MCF 10A (cell line): Measurements from ENCODE around the gene DNASE1. TPM values are rescaled to one million over a fixed set of nuclear protein-coding genes. Genes with fewer than 3 reads are reported as not detected.
"Not testable (repeated sequence)": the region's sequence is repeated elsewhere in the genome, so short reads cannot be mapped to it uniquely, and the experiment has no call there.

Experiments
- BruUV-seq: library from RNA; stranded (reverse); fragments of 400-500 nt; replicated peaks from 2 replicates; lab custom pipeline; 2021; lab: Mats Ljungman, UMichigan
- CTCF ChIA-PET: fragments of 300-600 bp; sonication (Branson Sonifier 250); formaldehyde crosslinking; extraction: SDS; loops from one replicate; lab custom pipeline; 2021; ENCODE audit warnings: antibody characterized with exemption, inconsistent platforms; lab: Yijun Ruan, JAX
- POLR2A ChIA-PET: fragments of 300-600, 350-650 bp; sonication (Branson Sonifier 250); formaldehyde crosslinking; extraction: SDS; loops from one replicate; lab custom pipeline; 2020; ENCODE audit warnings: antibody characterized with exemption, inconsistent platforms; lab: Yijun Ruan, JAX
- DNase-seq: peaks from one replicate; pipeline ENCODE4 v3.0.0-alpha.2; 2018; ENCODE audit not compliant: unreplicated experiment
- H3K27ac Mint-ChIP-seq: one replicate; pipeline ENCODE4 v1.8.0; 2022; ENCODE audit warnings: mild to moderate bottlenecking, low read depth, mixed read lengths; ENCODE audit not compliant: unreplicated experiment
- H3K27me3 Mint-ChIP-seq: one replicate; pipeline ENCODE4 v1.8.0; 2022; ENCODE audit warnings: mixed read lengths; ENCODE audit not compliant: insufficient read depth, unreplicated experiment
- H3K36me3 Mint-ChIP-seq: one replicate; pipeline ENCODE4 v1.8.0; 2022; ENCODE audit warnings: mild to moderate bottlenecking, moderate library complexity, mixed read lengths; ENCODE audit not compliant: insufficient read depth, unreplicated experiment
- H3K4me1 Mint-ChIP-seq: one replicate; pipeline ENCODE4 v1.8.0; 2022; ENCODE audit warnings: mixed read lengths; ENCODE audit not compliant: insufficient read depth, unreplicated experiment
- H3K4me3 Mint-ChIP-seq: one replicate; pipeline ENCODE4 v1.8.0; 2022; ENCODE audit warnings: mild to moderate bottlenecking, moderate library complexity, mixed read lengths; ENCODE audit not compliant: unreplicated experiment
- H3K9me3 Mint-ChIP-seq: one replicate; pipeline ENCODE4 v1.8.0; 2022; ENCODE audit warnings: mixed read lengths; ENCODE audit not compliant: unreplicated experiment
- intact Hi-C: fragments of 100-400 bp; cut with micrococcal nuclease; formaldehyde crosslinking; loops from 2 replicates; pipeline ENCODE4 v1.14.1; 2022
- total RNA-seq: library from RNA; stranded (reverse); gene quantifications from 2 replicates; pipeline ENCODE4 v1.2.3, GENCODE V29; 2022
- TF ChIP-seq, protein P1 (sequence below): fragments of 200-600 bp; IDR thresholded peaks from one replicate; pipeline ENCODE4 v1.8.0; 2022; ENCODE audit warnings: antibody characterized with exemption, mild to moderate bottlenecking; ENCODE audit not compliant: unreplicated experiment

DNASE1 gene
- total RNA-seq, 1 experiment from 2014 or later: 11.4 TPM

DNA sequence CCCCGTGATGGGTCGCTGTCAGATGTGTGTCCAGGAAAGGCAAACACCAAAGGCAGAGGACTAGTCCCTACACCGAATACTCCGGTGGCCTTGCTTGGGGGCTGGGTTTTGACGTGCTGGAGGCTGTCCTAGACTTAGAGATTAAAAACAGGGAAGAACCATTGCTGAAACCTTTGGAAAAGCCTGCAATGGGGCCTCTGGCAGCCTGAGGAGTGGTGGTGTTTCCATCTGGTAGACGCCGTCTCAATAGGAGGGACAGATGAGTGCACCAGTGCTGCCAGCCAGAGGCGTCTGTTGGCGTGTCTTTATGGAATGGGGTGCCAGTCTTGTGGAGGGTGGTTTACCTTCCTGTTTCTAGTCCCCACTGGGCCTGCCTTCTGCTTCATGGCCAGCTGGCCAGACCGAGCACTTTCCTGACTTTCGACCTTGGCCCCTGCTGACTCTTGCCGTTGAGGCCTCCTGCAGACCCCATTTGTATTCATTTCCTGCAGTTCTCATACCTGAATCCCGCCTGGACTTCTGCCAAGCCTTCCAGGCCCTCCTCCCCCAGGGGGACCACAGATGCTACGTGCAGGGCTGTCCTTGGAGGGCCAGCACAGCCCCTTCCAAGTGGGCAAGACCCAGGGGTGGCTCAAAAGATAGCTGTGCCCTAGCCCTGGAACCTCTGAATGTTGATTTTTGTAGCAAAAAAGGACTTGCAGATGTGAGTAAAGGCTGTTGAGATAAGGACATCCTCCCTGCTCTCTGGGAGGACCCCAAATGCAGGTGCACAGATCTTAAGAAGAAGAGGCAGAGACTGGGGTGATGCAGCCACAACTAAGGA lies 1.9 kb upstream of the DNASE1 start:
- H3K4me3 Mint-ChIP-seq: no peak overlapping the region
- no peaks in the 10 kb centered on the region for H3K27me3 Mint-ChIP-seq
- no TSS peak for BruUV-seq
- ChIA-PET CTCF (interaction anchor here (0.6 kb wide), 1 partner anchor 22 kb away, joined by 3 read pairs; no protein-coding TSS in a partner anchor), POLR2A (no interaction called here)
- H3K4me1 Mint-ChIP-seq: no peaks in the 10 kb centered on the region
- no peak overlapping the region for H3K27ac Mint-ChIP-seq
- DNase-seq: no peak
- intact Hi-C loops: no loop called here
- H3K36me3 Mint-ChIP-seq: peaks cover 27% of the 10 kb centered on the region
- TF ChIP-seq, protein P1, sequence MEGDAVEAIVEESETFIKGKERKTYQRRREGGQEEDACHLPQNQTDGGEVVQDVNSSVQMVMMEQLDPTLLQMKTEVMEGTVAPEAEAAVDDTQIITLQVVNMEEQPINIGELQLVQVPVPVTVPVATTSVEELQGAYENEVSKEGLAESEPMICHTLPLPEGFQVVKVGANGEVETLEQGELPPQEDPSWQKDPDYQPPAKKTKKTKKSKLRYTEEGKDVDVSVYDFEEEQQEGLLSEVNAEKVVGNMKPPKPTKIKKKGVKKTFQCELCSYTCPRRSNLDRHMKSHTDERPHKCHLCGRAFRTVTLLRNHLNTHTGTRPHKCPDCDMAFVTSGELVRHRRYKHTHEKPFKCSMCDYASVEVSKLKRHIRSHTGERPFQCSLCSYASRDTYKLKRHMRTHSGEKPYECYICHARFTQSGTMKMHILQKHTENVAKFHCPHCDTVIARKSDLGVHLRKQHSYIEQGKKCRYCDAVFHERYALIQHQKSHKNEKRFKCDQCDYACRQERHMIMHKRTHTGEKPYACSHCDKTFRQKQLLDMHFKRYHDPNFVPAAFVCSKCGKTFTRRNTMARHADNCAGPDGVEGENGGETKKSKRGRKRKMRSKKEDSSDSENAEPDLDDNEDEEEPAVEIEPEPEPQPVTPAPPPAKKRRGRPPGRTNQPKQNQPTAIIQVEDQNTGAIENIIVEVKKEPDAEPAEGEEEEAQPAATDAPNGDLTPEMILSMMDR: no peak
- no peaks in the 10 kb centered on the region for H3K9me3 Mint-ChIP-seq

GRCh38 chr16:3655030-3655395 lies 522 bp downstream of the DNASE1 start:
- TF ChIP-seq, protein P1: no peak
- Mint-ChIP-seq H3K27ac (no peak overlapping the region), H3K27me3 (no peaks in the 10 kb centered on the region), H3K4me1 (peaks cover 6% of the 10 kb centered on the region), H3K4me3 (no peak overlapping the region), H3K9me3 (no peaks in the 10 kb centered on the region), H3K36me3 (peaks cover 51% of the 10 kb centered on the region)
- CTCF ChIA-PET: interaction anchor here (0.6 to 1.2 kb wide), 4 partner anchors 14 to 527 kb away, joined by 3 to 4 read pairs (median 3); no protein-coding TSS in a partner anchor
- intact Hi-C loops: no loop called here
- BruUV-seq: no TSS peak
- no peak for DNase-seq
- POLR2A ChIA-PET: interaction anchor here (0.6 kb wide), 2 partner anchors 14 to 74 kb away, joined by 3 read pairs; no protein-coding TSS in a partner anchor

DNA sequence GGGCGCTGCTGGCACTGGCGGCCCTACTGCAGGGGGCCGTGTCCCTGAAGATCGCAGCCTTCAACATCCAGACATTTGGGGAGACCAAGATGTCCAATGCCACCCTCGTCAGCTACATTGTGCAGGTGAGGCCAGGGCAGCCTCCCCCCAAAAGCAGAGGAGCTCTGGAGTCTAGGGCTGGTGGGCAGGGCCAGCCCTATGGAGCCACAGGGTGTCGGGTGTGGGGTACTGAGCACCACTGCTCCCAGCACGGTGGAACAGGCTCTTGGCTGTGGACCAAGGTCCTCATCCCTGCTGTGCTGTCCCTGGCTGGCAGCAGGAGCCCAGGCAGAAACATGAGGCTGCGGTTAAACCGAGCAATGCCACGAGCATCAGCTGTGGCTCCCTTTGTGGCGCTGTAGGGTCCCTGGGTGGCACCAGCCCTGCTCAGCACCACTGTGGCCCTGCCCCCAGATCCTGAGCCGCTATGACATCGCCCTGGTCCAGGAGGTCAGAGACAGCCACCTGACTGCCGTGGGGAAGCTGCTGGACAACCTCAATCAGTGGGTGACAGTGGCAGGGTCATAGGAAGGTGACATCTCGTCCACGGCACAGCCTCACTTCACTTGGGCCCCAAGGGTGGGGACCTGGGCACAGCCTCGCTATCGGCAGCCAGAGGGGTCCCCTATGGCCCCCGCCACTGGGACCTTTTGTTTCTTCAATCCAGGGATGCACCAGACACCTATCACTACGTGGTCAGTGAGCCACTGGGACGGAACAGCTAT lies 1.1 kb downstream of the DNASE1 start:
- no peaks in the 10 kb centered on the region for H3K27me3 Mint-ChIP-seq
- CTCF ChIA-PET: interaction anchor here (0.6 to 1.2 kb wide), 2 partner anchors 13 to 35 kb away, joined by 3 to 4 read pairs; no protein-coding TSS in a partner anchor
- intact Hi-C loops: no loop called here
- no peak overlapping the region for H3K4me3 Mint-ChIP-seq
- peaks cover 6% of the 10 kb centered on the region for H3K4me1 Mint-ChIP-seq
- no peaks in the 10 kb centered on the region for H3K9me3 Mint-ChIP-seq
- no peak for DNase-seq
- peaks cover 57% of the 10 kb centered on the region for H3K36me3 Mint-ChIP-seq
- no peak overlapping the region for H3K27ac Mint-ChIP-seq
- no TSS peak for BruUV-seq
- POLR2A ChIA-PET: interaction anchor here (0.6 kb wide), 2 partner anchors 15 to 75 kb away, joined by 3 read pairs; no protein-coding TSS in a partner anchor
- TF ChIP-seq, protein P1: no peak

GRCh38 chr16:3656160-3656490 lies 1.6 kb downstream of the DNASE1 start:
- intact Hi-C loops, H3K4me3 Mint-ChIP-seq, BruUV-seq, POLR2A ChIA-PET, CTCF ChIA-PET, H3K27me3 Mint-ChIP-seq, H3K27ac Mint-ChIP-seq, H3K9me3 Mint-ChIP-seq, DNase-seq, H3K4me1 Mint-ChIP-seq: not testable (repeated sequence)
- H3K36me3 Mint-ChIP-seq: peaks cover 62% of the 10 kb centered on the region
